Stimulated activated CD4-positive, alpha-beta T cell treated with anti-CD3 and anti-CD28 coated beads, Interleukin-4, amount 100 ng/mL, for 1 hour (primary cell): Measurements from ENCODE around the gene DDX47.

Experiments
- DNase-seq: peaks from one replicate; pipeline ENCODE4 v3.0.0-alpha.2; 2020

Gene DDX47

GRCh38 chr12:12813120-12814101 lies at the start of gene DDX47:
Gene DDX47, plus strand, starts transcription at chr12:12813346. Its CDS starts 22 bp downstream, at chr12:12813368.
- DNase-seq: peak; percentile 99

DNA sequence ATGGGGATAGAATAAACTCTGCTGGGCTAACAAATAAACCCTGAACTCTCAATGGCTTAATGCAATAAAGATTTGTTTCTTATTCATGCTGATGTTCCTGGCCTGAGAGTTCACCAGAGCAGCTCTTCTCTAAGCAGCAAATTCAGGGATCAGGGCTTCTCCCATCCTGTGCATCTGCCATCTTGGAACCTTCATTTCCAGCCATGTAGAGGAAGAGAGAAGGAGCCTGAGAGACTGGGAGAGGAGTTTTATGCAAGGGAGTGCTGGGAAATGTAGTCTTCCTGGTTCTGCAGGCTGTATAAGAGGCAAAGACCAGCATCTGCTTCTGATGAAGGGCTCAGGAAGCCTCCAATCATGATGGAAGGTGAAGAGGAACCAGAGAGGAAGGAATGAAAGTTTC lies 48.3 kb upstream of the DDX47 start:
- no peak for DNase-seq

GRCh38 chr12:12770262-12770661 lies 42.9 kb upstream of the DDX47 start:
- DNase-seq: no peak

DNA sequence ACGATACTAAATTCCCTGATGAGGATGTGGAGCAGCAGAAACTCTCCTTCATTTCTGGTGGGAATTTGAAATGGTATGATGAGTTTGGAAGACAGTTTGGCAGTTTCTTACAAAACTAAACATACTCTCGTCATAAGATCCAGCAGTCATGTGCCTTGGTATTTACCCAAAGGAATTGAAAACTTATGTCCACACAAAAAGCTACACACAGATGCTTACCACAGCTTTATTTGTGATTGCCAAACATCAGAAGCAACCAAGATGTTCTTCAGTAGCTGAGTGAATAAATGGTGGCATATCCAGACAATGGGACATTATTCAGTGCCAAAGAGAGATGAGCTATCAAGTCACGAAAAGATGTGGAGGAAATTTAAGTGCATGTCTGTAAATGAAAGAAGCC lies 38.4 kb upstream of the DDX47 start:
- DNase-seq: no peak

DNA sequence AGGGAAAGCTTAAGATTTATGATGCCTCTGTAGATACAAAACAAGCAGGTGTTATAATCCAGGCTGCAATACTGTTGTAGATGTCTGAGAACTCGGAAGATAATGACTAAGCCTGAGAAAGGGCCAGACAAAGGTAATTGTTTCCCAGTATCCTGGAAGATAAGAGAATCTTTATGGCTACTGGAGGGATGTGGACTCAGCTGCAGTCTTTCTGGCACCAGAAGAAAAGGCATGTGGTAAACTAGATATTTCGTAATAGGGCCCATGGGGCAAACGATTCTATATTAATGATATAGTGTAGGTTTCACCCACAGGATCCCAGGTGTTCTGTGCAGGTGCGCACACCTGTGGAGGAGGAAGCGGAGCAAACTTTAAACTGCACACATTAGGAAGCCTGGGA lies 36.9 kb upstream of the DDX47 start:
- DNase-seq: no peak

GRCh38 chr12:12777092-12777491 lies 36.1 kb upstream of the DDX47 start:
- no peak for DNase-seq

DNA sequence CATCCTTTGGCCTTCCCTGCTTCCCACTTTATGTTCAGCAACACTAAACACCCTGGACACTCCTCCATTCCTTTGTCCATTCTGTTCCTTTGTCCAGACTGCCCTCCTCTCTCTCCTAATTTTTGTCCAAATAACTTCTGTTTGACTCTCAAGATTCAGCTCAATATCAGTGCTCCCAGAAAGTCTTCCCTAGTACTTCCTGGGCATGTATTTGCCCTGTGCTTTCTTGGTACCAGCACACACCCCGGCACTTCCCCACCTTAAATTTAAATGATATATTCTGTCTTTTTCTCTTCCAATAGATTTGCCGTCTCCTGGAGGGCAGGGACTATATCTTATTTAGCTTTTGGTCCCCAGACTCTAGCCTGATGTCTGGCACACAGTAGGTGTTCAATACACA lies 34.1 kb upstream of the DDX47 start:
- DNase-seq: no peak

GRCh38 chr12:12779529-12779928 lies 33.6 kb upstream of the DDX47 start:
- no peak for DNase-seq

DNA sequence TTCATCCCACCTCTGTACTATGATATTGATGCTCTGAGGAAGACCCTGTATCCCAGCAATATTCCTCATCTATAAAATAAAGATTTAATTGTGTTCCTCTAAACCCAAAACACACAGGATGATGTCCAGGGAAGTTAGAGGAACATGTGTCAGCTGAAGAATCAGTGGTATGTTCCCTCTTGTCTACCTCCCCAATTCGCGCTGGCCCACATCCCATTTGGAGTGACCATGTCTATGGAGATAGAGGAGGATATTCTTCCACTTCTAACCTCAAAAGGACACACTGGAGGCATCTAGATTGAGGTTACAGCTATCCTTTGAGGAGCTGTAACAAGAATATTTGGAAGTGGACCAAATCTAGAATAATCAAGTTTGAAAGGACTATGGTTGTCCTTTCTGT lies 29.0 kb upstream of the DDX47 start:
- no peak for DNase-seq

DNA sequence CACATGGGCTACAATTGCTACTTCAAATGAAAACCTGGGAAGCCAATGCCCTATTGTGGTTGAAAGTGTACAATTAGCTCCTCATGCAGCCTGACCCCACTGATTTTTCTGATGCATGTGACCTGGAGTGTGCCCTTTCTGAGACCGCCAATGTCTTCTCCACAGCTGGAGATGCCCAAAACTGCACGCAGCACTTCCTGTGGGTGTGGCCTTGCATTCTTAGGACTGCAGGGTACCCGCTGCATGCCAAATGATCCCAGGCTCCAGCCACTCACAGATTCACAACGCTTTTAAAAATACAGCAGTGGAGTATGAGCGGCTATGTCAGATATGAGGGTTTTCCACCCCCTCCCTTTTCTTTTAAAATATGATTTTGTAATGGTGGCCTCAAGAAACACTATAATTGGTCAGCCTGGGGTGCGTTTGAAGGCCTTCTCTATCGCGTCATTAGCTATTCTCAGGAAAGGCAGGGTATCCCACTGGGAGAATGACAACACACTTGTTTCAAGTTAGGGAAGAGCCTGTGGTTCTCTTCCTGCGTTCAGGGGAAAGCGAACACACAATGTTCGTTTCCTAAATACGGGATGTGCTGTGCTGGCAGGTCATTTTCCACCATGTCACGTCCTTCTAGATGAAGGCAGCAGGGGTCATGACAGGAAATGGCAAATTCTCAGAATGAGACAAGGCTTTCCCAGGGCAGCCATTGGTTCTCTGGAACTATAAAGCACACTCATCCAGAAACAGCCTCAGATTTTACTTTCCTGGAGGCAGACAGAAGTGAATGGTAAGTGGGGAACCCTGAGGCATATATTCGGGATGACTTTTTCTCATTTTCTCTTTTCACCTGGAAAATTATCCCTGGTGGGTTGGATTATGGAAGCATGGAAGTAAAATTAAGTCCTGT lies 28.0 kb upstream of the DDX47 start, which contains the start of gene APOLD1:
APOLD1 (plus strand) TSS at position 749 of the 904 bp plus-strand sequence; CDS start at position 782, 33 bp downstream.
- DNase-seq: no peak

DNA sequence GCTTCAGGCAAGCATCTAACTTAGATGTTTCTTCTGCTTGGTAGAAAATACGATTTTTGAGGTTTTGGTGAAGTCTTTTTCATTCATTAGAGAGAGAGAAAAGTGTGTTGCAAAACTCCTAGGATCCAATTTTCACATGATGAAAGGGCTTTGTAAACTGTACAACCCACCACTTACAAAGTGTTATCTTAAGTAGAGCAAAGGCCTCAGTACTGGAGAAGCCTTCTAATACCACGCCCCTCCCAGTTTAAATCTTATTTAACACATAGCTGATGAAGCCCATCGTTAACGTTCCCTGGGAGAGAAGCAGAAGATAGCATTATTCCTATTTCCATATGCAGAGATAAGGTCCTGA lies 26.8 kb upstream of the DDX47 start:
- no peak for DNase-seq

- peak; percentile 75 for DNase-seq
Measured at GRCh38 chr12:12786706-12787601, 26.2 kb upstream of the DDX47 start.

GRCh38 chr12:12788131-12788530 lies 25.0 kb upstream of the DDX47 start:
- DNase-seq: no peak

DNA sequence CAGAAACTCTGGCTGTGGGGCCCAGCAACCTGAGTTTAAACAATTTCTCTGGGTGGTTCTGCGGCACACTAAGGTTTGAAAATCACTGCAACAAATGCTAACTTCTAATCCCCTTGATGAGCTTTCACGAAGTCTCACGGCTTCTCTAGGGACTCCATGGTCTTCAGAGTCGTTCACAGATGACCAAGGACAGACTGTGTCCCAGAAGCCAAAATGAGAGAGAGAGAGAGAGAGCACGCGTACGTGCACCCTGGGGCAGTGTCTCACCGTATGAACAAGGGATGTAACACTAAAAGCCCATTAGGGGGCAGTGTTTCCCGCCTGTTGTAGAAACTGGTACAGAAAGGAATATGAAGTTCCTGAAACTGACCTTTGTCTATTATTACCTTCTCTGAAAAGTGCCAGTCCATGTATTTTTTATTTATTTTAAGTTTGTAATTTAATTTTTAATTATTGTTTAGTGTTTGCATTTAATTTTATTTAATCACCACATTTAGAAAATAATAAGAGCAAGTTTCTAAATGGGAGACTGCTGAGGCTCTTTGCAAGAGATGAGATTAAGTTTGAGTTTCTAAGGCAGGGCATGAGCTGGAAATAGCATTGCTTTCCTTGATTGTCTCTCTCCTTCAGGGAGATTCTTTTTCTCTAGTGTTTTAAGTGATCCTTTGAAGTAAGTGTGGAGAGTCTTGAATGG lies 24.3 kb upstream of the DDX47 start:
- peak; percentile 40 for DNase-seq

DNA sequence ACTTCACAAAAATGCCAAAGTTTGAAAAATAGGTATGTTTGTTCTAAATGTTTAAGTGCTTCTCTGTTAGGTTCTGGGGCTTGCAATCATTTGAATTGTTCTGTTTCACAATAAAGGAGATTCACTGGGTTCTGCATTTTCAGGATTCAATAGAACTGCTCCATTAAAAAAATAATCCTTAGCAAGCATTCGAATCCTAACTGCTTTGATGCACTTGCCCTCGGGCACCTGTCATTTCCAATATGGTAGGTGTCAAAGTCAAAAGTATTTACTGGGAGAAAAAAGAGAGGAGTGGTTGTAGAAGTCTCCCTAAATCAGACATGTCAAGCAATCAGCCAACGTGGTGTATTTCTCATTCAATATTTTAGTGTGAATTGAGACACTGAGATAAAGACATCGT lies 22.2 kb upstream of the DDX47 start:
- no peak for DNase-seq

GRCh38 chr12:12791756-12792369 lies 21.3 kb upstream of the DDX47 start:
- no peak for DNase-seq

DNA sequence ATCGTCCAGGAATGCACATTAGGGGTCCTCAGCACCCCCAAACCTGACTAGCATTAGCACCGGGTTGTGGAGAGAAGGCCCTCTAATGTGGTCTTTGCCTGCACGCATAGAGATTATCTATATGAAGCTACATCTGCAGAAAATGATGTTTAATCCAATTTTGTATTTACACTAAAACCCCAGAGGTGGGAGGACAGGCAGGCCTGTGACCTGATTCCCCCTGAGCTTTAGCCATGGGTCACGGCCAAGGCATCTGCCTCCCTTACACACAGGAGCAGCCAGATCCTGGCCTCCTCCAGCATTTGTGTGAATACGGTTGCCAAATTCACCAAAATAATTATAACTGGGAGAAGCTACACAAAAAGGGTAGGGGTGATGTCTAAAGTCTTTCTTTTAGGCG lies 20.7 kb upstream of the DDX47 start:
- DNase-seq: no peak

DNA sequence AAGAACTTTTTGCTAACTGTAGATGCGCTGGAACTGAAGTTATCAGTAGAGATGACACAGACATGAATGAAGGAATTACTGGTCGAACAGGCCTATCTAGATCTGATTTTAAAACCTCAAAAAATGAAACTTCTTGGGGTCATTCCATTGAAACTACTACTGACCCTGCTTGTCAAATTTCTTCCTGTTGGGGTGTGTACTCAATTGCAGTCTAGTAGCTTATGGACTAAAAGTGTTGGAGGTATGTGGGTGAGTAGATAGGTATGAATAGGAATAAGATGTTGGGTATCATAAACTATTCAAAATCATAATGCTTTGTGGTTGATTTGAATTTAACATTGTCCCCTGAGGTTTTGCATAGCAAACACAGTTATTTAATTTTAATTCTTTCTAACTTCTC lies 18.5 kb upstream of the DDX47 start:
- DNase-seq: no peak

DNA sequence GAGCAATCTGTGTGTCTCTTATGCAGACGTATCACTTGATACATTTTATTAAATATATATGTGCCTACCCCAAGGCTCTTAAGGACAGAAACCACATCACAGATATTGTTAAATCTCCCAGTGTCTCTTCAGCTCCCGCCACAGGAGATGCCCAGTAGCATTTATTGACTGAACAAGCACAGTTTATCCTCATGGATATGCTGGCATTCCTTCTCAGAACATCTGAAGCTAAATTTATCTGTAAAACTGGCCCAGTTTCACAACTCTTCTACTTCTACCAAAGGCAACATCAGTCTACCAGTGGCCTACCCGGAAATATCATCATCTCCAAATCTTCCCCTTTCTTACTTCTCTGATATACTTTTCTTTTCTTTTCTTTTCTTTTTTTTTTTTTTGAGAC lies 17.0 kb upstream of the DDX47 start:
- no peak for DNase-seq

DNA sequence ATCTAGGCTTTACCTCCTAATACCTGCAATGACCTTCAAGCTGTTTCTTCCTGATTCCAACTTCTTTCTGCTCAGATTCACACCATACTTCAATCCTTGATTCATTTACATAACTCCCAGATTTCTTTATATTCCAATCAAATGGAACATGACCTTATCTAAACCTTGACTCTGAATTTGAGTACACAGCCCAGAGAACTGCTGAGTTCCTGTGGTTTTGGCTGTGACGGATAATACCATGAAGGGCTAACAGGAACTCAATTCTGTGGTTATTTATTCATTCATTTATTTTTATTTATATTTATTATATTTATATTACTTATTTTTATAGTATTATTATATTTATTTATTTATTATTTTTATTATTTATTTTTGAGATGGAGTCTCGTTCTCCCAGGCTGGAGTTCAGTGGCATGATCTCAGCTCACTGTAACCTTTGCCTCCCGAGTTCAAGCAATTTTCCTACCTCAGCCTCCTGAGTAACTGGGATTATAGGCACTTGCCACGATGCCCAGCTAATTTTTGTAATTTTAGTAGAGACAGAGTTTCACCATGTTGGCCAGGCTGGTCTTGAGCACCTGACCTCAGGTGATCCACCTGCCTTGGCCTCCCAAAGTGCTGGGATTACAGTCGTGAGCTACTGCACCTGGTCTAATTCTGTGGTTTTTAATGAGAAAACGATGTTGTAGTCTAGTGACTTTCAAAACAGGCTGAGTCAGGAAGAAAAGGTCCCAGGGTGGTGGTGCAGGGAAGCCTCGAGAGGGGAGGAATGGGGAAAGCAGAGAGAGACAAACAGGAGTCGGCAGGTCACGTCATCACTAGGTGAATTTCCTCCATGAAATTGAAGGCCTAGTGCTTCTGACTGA lies 16.0 kb upstream of the DDX47 start:
- DNase-seq: no peak

- DNase-seq: no peak
Measured at GRCh38 chr12:12797794-12798152, 15.4 kb upstream of the DDX47 start.
